ENCODE measurements around the gene TMEM190.
"Not testable (repeated sequence)": the region's sequence is repeated elsewhere in the genome, so short reads cannot be mapped to it uniquely, and the experiment has no call there.

The TMEM190 gene

GRCh38 chr19:55376241-55376933, at the start of gene TMEM190:
Gene TMEM190 (plus strand): TSS chr19:55376826. CDS start chr19:55376854, 28 bp downstream.
- peak; percentile 54 for DNase-seq

GRCh38 chr19:55328774-55329318, 47.8 kb upstream of the TMEM190 start:
- peak; percentile 58 for DNase-seq

- not testable (repeated sequence) for DNase-seq
Measured at GRCh38 chr19:55329791-55330190, 46.8 kb upstream of the TMEM190 start.

GRCh38 chr19:55333870-55334269, 42.8 kb upstream of the TMEM190 start:
- peak; percentile 93 for DNase-seq

- no peak for DNase-seq
Measured at GRCh38 chr19:55336101-55336500, 40.5 kb upstream of the TMEM190 start.

- peak; percentile 100 for DNase-seq
Measured at GRCh38 chr19:55339105-55339888, 37.3 kb upstream of the TMEM190 start, which contains the start of gene KMT5C. Gene KMT5C (plus strand): TSS chr19:55339876. CDS start chr19:55341937, 2,061 bp downstream.

GRCh38 chr19:55339889-55340783, 36.5 kb upstream of the TMEM190 start:
- peak; percentile 74 for DNase-seq

GRCh38 chr19:55340784-55341147, 35.9 kb upstream of the TMEM190 start:
- peak; percentile 75 for DNase-seq

GRCh38 chr19:55341171-55341588, 35.4 kb upstream of the TMEM190 start:
- DNase-seq = peak; percentile 90

- no peak for DNase-seq
Measured at GRCh38 chr19:55341595-55342531, 34.8 kb upstream of the TMEM190 start.

GRCh38 chr19:55344444-55344843, 32.2 kb upstream of the TMEM190 start:
- no peak for DNase-seq

GRCh38 chr19:55345101-55345817, 31.4 kb upstream of the TMEM190 start:
- DNase-seq = no peak

- no peak for DNase-seq
Measured at GRCh38 chr19:55345818-55346724, 30.6 kb upstream of the TMEM190 start.

- DNase-seq = no peak
Measured at GRCh38 chr19:55346725-55347441, 29.7 kb upstream of the TMEM190 start.

- no peak for DNase-seq
Measured at GRCh38 chr19:55347442-55348009, 29.1 kb upstream of the TMEM190 start.

- no peak for DNase-seq
Measured at GRCh38 chr19:55348317-55349034, 28.1 kb upstream of the TMEM190 start.

- DNase-seq = peak; percentile 25
Measured at GRCh38 chr19:55350620-55351315, 25.9 kb upstream of the TMEM190 start.

Data from DMS53 (cell line).